HG03469 (cell line): ENCODE measurements around the gene TMEM244.
"Not testable (repeated sequence)": the region's sequence is repeated elsewhere in the genome, so short reads cannot be mapped to it uniquely, and the experiment has no call there.

Source experiments
- ATAC-seq: cut with Tn5 transposase; IDR thresholded peaks from one replicate; pipeline ENCODE4 v1.9.1; 2021; ENCODE audit warnings: mild to moderate bottlenecking, moderate library complexity, moderate number of reproducible peaks; ENCODE audit not compliant: unreplicated experiment

Gene TMEM244

DNA sequence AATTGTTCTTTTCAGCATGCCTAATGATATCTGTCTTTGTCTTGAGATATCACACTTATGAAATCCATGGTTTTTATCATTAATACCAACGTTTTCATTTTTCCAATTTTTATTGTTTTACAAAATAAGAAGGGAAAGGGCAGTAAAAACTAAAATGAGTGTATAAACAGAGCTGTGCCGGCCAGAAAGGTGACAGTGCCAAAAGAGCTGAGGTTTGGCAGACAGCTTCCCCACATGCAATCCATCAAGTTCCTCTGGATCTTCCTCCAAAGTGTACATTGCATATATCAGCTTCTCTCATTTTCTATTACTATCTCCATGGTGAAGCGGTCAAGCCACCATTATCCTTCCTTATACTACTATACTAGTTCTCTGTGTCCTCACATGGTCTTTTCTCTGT, 10.1 kb upstream of the TMEM244 start:
- ATAC-seq = no peak

GRCh38 chr6:129867403-129867802, 6.3 kb upstream of the TMEM244 start:
- no peak for ATAC-seq

DNA sequence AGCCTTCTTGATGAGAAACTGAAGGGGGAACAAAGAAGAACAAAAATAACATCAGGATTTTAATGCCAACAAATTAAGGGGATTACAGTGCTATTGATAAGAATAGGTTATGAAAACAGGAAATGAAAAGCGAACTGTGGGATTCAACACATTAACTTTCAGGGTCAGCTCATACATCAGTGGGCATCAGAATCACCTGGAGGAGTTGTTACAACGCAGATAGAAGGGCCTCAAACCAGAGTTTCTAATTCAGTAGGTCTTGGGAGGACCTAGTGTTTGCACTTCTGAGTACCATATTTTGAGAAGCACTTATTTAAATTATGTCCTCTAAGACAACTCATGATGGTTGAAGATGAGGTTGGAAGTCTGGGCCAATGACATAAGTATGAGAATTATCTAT, 5.6 kb upstream of the TMEM244 start:
- no peak for ATAC-seq

DNA sequence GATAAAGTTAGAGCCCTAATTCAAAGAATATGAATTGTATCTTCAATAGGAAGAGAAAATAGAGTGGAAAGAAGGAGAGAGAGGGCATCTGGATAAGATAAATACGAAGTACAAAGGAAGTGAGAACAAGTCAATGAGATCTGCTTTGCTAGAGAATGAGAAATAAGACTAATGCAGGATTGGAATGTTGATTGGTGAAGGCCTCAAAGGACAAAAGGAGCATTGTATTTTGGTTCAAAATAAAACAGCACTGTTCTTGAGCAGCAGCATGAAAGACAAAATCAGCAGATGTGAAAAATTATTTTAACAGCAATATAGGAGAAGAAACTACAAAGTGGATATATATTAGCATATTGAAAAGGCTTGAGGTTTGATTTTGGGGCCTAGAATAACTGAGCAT, 5.1 kb upstream of the TMEM244 start:
- no peak for ATAC-seq

GRCh38 chr6:129865013-129865412, 3.9 kb upstream of the TMEM244 start:
- ATAC-seq = no peak

DNA sequence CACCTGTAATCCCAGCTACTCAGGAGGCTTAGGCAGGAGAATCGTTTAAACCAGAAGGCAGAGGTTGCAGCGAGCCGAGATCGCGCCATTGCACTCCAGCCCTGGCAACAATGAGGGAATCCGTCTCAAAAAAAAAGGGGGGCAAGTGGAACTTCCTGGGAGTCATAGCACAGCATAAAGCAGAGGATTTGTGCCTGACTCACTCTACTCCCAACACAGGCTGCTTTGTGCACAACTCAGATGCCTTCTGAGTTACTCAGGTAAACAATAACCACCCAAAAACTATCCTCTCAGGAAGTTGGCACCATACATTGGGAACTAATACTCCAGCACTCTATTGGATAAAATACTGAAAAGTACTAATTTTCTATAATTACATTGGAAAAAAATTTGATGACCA, 2.5 kb upstream of the TMEM244 start:
- ATAC-seq = no peak

- ATAC-seq = no peak
Observed at GRCh38 chr6:129859524-129859923, 1.6 kb downstream of the TMEM244 start.

GRCh38 chr6:129857838-129858237, 3.3 kb downstream of the TMEM244 start:
- no peak for ATAC-seq

DNA sequence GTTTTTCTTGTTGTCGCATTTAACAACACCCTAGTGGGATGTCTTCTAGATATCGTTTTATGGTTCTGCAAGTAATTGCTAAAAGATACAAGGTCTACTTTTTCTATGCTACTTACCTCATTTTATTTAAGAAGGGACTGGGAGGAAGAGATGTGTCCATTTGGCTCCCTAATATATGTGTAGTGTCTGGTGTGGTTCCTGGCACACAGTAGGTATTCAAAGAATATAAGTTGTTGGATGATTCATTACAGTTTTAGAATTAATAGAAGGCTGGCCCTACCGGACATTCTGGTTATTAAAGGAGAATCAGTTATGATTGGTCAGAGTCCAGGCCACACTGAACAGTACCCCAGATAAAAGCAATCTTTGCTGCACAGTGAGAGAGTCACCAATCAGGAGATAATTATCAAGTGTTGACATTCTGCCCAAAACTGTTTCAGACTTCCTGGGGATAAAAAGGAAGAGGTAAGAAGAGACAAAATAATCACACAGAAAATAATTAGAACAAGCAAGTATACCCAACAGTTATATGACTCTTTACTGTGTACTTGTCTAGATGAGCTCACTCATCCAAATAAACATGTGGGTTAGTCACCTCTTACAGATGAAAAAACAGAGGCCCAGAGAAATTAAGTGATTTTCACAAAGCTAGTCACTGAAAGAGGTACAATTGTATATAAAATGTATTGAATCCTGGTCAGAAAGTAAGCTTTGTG, 7.0 kb downstream of the TMEM244 start:
- no peak for ATAC-seq

DNA sequence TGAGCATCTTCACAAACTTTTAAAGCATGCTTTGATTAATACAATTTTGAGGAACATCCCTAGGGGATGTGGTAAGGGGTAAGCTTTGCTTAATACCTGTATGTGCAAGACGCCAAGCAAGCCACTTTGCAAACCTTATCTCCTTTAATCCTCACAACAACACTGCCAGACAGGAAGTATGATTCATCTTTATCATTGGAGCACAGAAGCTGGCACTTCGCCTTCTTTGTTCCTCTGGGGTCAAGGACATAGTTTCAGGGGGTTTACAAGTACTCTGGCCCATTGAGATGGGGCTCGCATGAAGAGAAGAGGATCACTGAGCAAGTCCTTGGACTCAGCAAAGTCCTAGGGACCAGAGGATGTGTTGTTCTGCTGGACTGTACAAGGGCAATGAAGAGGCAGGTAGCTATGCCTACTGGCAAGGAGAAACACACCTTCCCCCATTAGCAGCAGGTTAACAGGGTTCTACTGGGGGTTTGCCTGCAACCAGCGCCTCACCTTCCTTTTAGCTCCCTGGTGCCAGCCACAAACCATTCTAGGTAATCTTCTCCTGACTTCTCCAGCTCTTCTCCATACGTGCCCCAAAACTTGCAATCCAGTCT, 8.8 kb downstream of the TMEM244 start:
- no peak for ATAC-seq

- no peak for ATAC-seq
Observed at GRCh38 chr6:129849456-129849855, 11.7 kb downstream of the TMEM244 start.

DNA sequence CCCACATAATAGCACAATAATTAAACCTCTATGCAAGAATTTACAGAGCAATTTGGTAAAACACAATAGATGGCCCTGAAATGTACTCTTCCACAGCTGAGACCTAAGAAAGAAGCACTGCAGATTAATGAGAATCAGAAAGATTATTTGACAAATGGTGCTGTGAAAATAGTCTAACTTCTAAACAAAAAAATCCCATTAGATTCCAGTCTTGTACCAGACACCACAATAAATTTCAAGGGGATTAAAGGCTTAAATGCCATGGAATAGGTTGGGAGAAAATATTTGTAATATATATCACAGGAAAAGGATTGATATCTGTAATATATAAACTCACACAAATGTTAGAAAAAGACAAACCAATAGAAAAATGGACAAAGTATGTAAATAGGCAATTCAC, 14.4 kb downstream of the TMEM244 start:
- ATAC-seq = no peak

GRCh38 chr6:129845696-129846095, 15.4 kb downstream of the TMEM244 start:
- ATAC-seq = no peak

GRCh38 chr6:129844118-129844891, 16.8 kb downstream of the TMEM244 start:
- no peak for ATAC-seq

GRCh38 chr6:129843573-129843972, 17.5 kb downstream of the TMEM244 start:
- no peak for ATAC-seq

- no peak for ATAC-seq
Observed at GRCh38 chr6:129842881-129843409, 18.2 kb downstream of the TMEM244 start.

- ATAC-seq = no peak
Observed at GRCh38 chr6:129842137-129842536, 19.0 kb downstream of the TMEM244 start.

DNA sequence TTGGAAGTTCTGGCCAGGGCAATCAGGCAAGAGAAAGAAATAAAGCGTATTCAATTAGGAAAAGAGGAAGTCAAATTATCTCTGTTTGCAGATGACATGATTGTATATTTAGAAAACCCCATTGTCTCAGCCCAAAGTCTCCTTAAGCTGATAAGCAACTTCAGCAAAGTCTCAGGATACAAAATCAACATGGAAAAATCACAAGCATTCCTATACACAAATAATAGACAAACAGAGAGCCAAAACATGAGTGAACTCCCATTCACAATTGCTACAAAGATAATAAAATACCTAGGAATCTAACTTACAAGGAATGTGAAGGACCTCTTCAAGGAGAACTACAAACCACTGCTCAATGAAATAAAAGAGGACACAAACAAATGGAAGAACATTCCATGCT, 21.6 kb downstream of the TMEM244 start:
- not testable (repeated sequence) for ATAC-seq

GRCh38 chr6:129835691-129836090, 25.4 kb downstream of the TMEM244 start:
- ATAC-seq = no peak

GRCh38 chr6:129832299-129832698, 28.8 kb downstream of the TMEM244 start:
- no peak for ATAC-seq

DNA sequence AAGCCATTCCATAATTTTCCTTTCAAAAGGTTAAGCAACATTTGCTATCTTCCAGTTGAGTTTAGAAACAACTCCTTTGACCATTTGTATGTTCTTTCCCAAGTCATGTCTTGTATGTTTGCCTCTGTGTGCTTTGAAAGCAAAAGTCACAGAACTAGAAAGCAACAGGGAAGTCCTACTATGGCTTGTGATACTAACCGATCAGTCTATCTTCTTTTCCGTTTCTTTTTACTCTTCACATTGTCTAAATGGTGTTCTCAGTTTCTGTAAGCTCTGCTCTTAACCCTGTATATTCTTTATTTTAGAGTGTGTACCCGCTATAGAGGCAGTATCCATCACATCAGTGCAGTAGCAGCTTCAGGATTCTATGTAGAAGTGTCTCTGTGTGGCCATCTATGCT, 32.9 kb downstream of the TMEM244 start:
- no peak for ATAC-seq

GRCh38 chr6:129818251-129818650, 42.9 kb downstream of the TMEM244 start:
- no peak for ATAC-seq
